HG02623 (cell line): Measurements from ENCODE around the gene EEF1E1.
"Not testable (repeated sequence)": the region's sequence is repeated elsewhere in the genome, so short reads cannot be mapped to it uniquely, and the experiment has no call there.

Experiments
- ATAC-seq: cut with Tn5 transposase; IDR thresholded peaks from one replicate; pipeline ENCODE4 v1.9.1; 2021; ENCODE audit warnings: moderate library complexity; ENCODE audit not compliant: unreplicated experiment

The EEF1E1 gene

DNA sequence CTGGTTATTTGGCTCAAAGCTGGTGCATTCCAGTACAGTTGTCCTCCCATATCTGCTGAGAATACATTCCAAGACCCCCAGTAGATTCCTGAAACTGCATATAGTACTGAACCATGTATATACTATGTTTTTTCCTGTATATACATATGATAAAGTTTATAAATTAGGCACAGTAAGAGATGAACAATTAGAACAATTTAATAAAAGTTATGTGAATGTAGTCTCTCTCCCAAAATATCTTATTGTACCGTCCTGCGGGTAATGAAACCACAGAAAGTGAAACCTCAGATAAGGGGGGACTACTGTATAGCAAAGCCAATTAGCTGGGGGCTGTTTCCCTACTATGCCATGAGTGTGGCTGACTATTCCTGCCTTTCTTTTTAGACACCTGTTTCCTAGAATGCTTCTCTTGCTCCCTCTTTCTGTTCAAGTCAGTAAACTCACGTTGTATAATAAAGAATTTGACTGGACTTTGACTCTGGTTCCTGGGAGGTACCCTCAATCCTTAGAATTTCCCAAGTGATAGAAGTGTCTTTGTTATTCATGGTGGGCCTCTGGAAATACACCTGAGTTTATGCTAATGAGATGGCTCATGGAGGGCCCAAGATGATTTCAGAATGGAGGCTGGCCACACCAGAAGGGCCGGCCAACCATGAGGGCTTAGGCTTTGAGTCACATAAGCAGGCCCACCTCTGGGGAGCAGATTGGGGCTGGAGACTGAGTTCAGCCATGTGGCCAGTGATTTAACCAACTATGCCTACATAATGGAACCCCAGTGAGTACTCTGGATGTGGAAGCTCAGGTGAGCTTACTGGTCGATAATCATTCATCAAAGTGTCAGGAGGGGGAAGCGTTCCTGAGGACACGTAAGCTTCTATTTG, 37.5 kb downstream of the EEF1E1 start:
- ATAC-seq: no peak

DNA sequence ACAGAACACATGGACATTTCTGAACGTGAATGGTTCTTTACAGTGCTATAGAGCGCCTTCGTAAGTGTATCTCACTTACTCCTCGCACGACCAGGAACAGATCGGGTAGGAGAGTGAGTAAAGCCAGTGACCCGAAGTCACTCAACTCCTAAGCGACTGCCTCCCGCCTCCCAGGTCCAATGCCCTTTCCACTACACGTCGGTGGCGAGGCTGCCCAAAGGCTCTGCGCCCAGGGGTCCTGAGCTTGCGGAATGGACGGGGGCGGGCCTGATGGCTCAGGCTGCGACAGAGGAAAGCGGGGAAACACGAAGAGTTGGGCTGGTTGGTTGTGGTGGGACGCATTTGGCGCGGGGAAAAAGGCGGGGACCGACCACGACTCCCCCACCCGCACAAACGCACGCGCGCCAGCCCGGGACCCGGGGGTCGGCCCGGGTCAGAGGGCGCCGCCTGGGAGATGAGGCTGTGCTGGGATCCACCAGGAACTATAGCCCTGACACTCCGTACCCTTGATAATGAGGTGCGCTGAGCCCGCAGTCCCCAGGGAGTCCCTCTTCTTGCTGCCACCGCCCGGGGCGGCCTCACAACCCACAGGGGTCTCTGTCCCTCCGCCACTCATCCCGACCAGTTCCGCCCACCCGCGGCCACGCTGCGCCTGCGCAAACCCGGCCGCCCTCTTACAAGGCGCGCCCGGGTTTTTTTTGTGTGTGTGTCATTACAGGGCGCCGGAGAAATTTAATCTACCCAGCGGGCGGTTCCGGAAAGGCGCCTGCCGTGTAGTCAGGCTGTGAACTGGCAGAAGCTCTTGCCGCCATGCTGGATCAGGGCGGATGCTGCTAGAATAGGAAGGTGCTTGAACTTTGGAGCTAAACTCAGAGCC, 38.3 kb downstream of the EEF1E1 start, which contains the start of gene BLOC1S5:
Gene BLOC1S5 (minus strand): TSS at position 629 of the 877 bp plus-strand sequence. CDS start 13 bp downstream, at position 616.
- peak; percentile 87 for ATAC-seq

DNA sequence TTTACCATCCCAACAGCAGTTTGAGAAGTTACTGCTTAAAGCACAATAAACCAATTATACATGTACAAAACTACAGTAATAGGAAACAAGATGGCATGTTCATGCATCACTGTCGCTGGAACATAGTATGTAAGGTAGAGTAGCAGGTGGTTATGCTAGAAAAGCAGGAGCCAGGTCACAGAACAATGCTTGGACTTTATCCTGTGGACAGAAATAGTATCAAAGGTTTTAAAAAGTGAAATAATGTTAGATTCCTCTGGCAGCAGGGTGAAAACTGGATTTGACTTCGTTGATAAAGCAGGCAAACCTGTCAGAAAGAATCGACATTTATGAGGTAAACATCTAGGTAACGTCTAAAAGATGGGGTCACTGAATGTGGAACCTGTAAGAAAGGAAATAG, 40.6 kb downstream of the EEF1E1 start:
- ATAC-seq: no peak

- no peak for ATAC-seq
Measured at GRCh38 chr6:8060346-8060745, 42.0 kb downstream of the EEF1E1 start.

DNA sequence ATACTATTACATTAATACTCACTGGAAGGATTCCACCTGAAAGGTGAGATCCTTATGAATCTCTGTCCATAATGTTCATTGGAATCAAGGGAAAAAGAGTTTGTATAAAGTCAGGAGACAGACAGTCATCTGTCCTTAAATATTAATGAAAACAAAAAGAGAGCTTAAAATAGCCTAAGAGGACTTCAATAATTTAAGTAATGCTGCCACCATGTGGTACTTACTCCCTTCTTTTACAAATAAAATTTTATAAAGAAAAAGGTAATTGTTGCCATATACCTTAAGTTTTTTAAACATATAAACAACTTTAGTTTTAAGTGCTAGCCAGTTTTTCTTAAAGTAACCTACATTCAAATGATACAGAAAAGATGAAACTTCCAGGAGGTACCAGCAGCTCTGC, 43.2 kb downstream of the EEF1E1 start:
- no peak for ATAC-seq

GRCh38 chr6:8057793-8058192, 44.6 kb downstream of the EEF1E1 start:
- no peak for ATAC-seq

DNA sequence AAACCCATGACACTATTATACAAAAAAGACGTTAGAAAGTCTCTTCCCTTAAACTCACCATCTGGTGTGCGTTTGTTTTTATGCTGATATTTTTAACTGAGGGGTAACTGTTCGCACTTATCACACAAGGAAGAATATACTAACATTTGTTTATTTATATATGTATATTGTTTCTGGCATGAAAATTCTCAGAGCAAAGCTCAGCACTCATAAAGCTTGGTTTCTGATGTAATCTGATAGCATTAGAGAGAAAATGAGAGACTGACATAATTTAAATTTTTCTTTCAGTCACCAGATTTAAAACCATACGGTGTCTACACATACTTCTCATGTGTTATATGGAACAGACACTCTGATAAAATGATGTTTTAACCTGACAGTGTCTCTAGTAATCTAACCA, 45.1 kb downstream of the EEF1E1 start:
- no peak for ATAC-seq

DNA sequence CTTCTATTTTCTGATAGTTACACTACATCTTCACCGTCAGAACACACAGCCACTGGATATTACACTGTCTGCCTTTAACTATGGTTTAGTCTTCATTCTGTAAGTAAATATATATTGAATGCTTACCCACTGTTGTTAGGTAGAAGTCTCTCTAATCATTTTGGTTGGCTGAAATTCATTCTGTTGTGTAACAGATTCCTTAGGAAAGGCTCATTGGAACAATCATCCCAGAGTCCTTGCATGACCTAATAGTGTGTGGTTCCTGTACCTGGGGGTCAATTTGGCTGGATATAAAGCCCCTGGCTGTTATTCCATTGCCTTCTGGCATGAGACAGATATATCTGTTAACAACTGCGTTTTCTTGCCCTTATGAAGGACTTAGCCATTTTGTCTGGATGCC, 48.1 kb downstream of the EEF1E1 start:
- ATAC-seq: no peak

DNA sequence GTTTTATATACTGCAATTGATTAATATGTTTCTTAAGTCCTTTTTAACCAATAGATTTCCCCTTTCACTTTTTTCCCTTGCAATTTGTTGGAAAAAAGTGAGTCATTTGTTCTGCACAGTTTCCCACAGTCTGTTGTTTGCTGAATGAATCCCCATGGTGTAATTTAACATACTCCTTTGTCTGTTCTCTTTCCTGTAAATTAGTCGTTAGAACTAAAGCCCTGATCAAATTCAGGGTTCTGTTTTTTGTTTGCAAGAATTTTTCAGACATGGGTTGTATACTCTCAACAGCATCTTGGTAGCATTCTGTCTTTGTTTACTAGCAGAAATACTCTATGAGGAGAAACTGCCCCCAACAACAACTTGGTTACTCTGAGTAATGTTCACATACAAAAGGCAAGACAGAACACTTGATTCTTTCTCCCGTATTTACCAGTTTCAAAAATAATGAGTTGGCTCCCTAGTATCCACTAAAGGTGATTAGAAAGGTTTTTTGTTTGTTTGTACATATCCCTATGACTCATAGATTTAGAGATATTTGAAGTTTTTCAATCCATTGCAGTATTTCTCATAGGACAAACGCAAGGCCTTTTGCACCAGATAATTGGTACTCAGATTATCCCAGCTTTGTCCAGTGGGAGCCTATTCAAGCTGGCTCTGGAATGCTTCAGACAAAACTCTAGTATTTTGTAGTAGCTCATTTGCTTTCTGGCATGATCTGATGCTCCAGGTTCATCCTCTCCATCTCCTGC, 54.6 kb downstream of the EEF1E1 start:
- no peak for ATAC-seq

- not testable (repeated sequence) for ATAC-seq
Measured at GRCh38 chr6:8045769-8046168, 56.6 kb downstream of the EEF1E1 start.

GRCh38 chr6:8043221-8043620, 59.1 kb downstream of the EEF1E1 start:
- no peak for ATAC-seq

DNA sequence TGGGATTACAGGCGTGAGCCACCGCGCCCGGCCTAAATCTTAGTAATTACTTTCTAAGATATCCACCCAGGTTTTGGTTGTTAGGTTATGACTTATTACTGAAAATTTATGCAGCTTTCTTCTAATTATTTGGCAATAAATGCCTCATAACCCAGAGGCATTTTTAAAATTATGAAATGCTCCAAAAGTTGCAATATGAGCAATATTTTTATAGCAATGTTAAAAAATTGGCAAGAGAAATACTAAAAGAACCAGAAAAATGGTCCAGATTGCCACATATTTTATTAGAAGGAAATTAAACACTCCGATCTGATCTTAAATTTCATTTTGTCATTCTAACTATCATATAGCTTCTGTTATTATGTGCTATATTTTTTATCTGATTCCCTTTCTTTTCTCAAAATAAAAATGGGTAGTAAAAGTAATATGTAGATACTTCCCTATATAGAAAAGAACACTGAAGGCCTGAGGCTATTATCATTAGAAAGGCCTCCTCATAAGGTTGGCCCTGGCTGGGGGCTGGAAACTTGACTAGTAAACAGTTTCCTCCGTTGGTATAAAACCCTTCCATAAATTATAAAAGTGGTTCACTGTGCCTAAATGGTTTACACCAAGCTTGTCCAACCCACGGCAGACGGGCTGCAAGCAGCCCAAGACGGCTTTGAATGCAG, 60.3 kb downstream of the EEF1E1 start:
- ATAC-seq: no peak

- ATAC-seq: not testable (repeated sequence)
Measured at GRCh38 chr6:8034107-8034506, 68.2 kb downstream of the EEF1E1 start.

- ATAC-seq: no peak
Measured at GRCh38 chr6:8030920-8031319, 71.4 kb downstream of the EEF1E1 start.
